ENCODE measurements around the gene TNK2. TPM values are rescaled to one million over a fixed set of nuclear protein-coding genes. Genes with fewer than 3 reads are reported as not detected.

TNK2 gene
- total RNA-seq, 1 experiment from 2014 or later = 36.0 TPM

DNA sequence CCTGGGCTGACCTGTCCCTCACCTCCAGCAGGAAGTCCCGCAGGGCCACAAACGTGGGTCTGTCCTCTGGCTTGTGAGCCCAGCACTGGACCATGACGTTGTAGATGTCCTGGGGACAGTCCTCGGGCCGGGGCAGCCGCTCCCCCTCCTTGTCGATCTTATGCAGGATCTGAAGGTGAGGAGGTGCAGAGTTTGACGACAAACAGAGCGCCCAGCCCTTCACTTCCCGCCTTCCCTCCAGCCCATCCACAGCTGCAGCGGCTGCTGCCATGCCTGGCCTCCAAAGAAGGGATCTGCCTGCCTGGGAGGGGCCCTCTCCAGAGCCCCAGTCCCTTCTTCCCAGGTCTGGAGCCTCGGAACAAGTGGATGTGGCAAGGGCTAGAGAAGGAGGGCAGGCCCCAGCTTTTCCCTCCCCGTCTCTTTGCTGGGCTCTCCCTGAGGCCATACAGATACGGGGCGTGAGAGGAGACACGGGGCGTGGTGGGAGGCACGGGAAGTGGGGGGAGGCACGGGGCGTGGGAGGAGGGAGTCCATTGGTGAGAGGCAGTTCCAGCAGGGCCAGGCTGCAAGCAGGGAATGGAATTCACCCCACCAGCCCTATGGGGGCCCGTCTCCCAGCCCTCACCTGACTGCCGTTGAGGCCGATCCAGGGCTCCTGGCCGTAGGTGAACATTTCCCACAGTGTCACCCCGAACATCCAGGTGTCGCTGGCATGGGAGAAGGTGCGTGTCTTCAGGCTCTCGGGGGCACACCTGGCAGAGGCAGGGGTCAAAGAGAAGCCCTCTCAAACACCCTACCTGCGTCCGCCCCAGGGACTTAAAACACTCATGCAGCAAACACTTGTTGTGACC lies 29.7 kb downstream of the TNK2 start:
- intact Hi-C loops (cut with micrococcal nuclease; ENCODE audit: unreplicated experiment) = no loop called here
- CTCF ChIA-PET = no interaction called here
- H3K36me3 ChIP-seq (ENCODE audit: control insufficient read depth, insufficient read depth, low read length) = no peaks in the 10 kb centered on the region; the same call in 1 of the 2 replicates

DNA sequence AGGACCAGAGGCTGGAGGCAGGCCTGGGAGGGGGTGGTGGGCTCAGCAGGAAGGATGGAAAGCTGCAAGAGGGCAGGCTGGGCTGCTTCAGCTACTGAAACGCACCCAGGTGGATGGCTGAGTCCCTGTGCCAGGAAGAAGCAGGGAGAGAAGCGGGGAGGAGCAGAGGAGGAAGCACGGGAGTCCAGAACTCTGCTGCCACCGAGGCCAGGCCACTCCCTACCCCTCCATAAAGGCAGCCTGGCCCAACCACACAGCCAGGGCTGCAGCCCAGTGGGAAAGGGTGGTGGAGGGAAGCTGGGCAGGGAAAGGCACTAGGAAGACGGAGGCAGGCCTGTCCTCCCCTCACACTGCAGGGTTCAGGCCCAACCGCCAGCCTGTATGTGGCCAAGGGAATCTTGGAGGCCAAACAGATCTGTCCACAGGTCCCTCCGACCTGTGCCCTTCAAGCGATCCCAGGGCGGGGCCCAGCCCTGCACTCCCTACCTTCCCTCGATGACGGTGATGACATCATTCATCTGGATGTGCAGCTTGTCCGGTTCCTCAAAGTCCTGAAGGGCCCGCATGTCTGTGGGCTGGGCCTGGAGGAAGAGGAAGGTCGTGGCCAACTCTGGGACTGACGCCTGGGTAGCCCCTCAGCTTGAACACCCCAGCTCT lies 30.5 kb downstream of the TNK2 start:
- H3K9me3 ChIP-seq = no peaks in the 10 kb centered on the region
- no peak overlapping the region for H3K4me3 ChIP-seq (ENCODE audit: low read depth, low read length)
- H3K36me3 ChIP-seq (ENCODE audit: control insufficient read depth, insufficient read depth, low read length) = no peaks in the 10 kb centered on the region; the same call in 1 of the 2 replicates
- no peaks in the 10 kb centered on the region for H3K4me1 ChIP-seq
- intact Hi-C loops (cut with micrococcal nuclease; ENCODE audit: unreplicated experiment) = no loop called here
- H3K27me3 ChIP-seq (replicated peaks; ENCODE audit: control insufficient read depth, insufficient read depth, low read length) = no peaks in the 10 kb centered on the region
- BruUV-seq (replicated peaks) = no TSS peak
- no peaks in the 10 kb centered on the region for H3K36me3 Mint-ChIP-seq (ENCODE audit: insufficient read depth, unreplicated experiment)
- H3K4me1 Mint-ChIP-seq (ENCODE audit: low read depth, unreplicated experiment) = no peaks in the 10 kb centered on the region
- TF ChIP-seq, protein P1, sequence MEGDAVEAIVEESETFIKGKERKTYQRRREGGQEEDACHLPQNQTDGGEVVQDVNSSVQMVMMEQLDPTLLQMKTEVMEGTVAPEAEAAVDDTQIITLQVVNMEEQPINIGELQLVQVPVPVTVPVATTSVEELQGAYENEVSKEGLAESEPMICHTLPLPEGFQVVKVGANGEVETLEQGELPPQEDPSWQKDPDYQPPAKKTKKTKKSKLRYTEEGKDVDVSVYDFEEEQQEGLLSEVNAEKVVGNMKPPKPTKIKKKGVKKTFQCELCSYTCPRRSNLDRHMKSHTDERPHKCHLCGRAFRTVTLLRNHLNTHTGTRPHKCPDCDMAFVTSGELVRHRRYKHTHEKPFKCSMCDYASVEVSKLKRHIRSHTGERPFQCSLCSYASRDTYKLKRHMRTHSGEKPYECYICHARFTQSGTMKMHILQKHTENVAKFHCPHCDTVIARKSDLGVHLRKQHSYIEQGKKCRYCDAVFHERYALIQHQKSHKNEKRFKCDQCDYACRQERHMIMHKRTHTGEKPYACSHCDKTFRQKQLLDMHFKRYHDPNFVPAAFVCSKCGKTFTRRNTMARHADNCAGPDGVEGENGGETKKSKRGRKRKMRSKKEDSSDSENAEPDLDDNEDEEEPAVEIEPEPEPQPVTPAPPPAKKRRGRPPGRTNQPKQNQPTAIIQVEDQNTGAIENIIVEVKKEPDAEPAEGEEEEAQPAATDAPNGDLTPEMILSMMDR (IDR thresholded peaks at IDR 0.05; ENCODE audit: insufficient read depth in 1 of 2, low read depth in 1 of 2, low read length in 1 of 2, severe bottlenecking in 1 of 2, unreplicated experiment in 1 of 2) = no peak
- POLR2A ChIA-PET = no interaction called here
- no peaks in the 10 kb centered on the region for H3K27me3 Mint-ChIP-seq (ENCODE audit: insufficient read depth, unreplicated experiment)
- CTCF ChIA-PET = no interaction called here
- no peaks in the 10 kb centered on the region for H3K9me3 Mint-ChIP-seq (ENCODE audit: unreplicated experiment)
- H3K4me3 Mint-ChIP-seq (ENCODE audit: unreplicated experiment) = no peak overlapping the region
- no peak overlapping the region for H3K27ac Mint-ChIP-seq (ENCODE audit: unreplicated experiment)
- no peak for DNase-seq

More for the DNA sequence above, 29.7 kb downstream of the TNK2 start:
- POLR2A ChIA-PET = no interaction called here
- no peak overlapping the region for H3K4me3 ChIP-seq (ENCODE audit: low read depth, low read length)
- no peaks in the 10 kb centered on the region for H3K4me1 Mint-ChIP-seq (ENCODE audit: low read depth, unreplicated experiment)
- DNase-seq = no peak
- no peak overlapping the region for H3K27ac Mint-ChIP-seq (ENCODE audit: unreplicated experiment)
- no peaks in the 10 kb centered on the region for H3K27me3 ChIP-seq (replicated peaks; ENCODE audit: control insufficient read depth, insufficient read depth, low read length)
- no peaks in the 10 kb centered on the region for H3K9me3 ChIP-seq
- TF ChIP-seq, protein P1 (IDR thresholded peaks at IDR 0.05; ENCODE audit: insufficient read depth in 1 of 2, low read depth in 1 of 2, low read length in 1 of 2, severe bottlenecking in 1 of 2, unreplicated experiment in 1 of 2) = no peak
- no peak overlapping the region for H3K4me3 Mint-ChIP-seq (ENCODE audit: unreplicated experiment)
- BruUV-seq (replicated peaks) = no TSS peak
- no peaks in the 10 kb centered on the region for H3K9me3 Mint-ChIP-seq (ENCODE audit: unreplicated experiment)
- H3K36me3 Mint-ChIP-seq (ENCODE audit: insufficient read depth, unreplicated experiment) = peaks cover 6% of the 10 kb centered on the region
- no peaks in the 10 kb centered on the region for H3K4me1 ChIP-seq
- H3K27me3 Mint-ChIP-seq (ENCODE audit: insufficient read depth, unreplicated experiment) = no peaks in the 10 kb centered on the region

DNA sequence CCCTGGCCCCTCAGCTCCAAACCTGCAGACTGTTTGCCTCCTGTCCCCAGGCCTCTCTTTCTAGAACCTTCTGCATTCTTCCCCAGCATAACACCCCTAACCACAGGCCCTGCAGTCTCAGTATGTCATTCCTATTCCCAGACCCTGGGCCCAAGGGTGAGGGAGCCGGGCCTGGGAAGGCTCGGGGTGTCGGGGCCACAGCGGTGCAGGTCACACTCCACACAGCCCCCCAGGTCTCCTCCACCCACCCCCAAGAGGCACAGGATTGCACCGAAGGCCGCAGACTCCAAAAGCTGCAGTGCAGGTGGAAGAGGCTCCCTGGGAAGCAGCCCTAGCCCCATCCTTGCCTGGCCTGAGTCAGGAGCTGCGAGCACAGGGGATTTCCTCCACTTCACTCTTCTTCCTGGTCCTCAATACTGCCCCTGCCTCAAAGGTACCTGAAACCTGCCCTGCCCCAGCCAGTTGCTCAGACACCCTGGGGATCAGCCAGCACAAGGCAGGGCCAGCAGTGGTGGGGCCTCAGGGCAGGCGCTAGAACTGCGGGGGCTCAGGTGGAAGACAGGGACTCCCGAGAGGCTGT lies 31.1 kb downstream of the TNK2 start:
- Histone ChIP-seq H3K27me3 (replicated peaks; ENCODE audit: control insufficient read depth, insufficient read depth, low read length) (no peaks in the 10 kb centered on the region), H3K36me3 (ENCODE audit: control insufficient read depth, insufficient read depth, low read length) (no peaks in the 10 kb centered on the region; the same call in 1 of the 2 replicates), H3K4me3 (ENCODE audit: low read depth, low read length) (no peak overlapping the region), H3K4me1 (no peaks in the 10 kb centered on the region), H3K9me3 (no peaks in the 10 kb centered on the region)
- no peak for DNase-seq
- ChIA-PET CTCF (interaction anchor here (1.4 kb wide), 1 partner anchor 18 kb away, joined by 3 read pairs; no protein-coding TSS in a partner anchor), POLR2A (no interaction called here)
- intact Hi-C loops (cut with micrococcal nuclease; ENCODE audit: unreplicated experiment) = no loop called here
- no peak overlapping the region for H3K27ac Mint-ChIP-seq (ENCODE audit: unreplicated experiment)
- H3K4me1 Mint-ChIP-seq (ENCODE audit: low read depth, unreplicated experiment) = no peaks in the 10 kb centered on the region
- H3K4me3 Mint-ChIP-seq (ENCODE audit: unreplicated experiment) = no peak overlapping the region
- no peaks in the 10 kb centered on the region for H3K27me3 Mint-ChIP-seq (ENCODE audit: insufficient read depth, unreplicated experiment)
- no TSS peak for BruUV-seq (replicated peaks)
- no peaks in the 10 kb centered on the region for H3K9me3 Mint-ChIP-seq (ENCODE audit: unreplicated experiment)
- TF ChIP-seq, protein P1 (IDR thresholded peaks at IDR 0.05; ENCODE audit: insufficient read depth in 1 of 2, low read depth in 1 of 2, low read length in 1 of 2, severe bottlenecking in 1 of 2, unreplicated experiment in 1 of 2) = no peak
- no peaks in the 10 kb centered on the region for H3K36me3 Mint-ChIP-seq (ENCODE audit: insufficient read depth, unreplicated experiment)

Measured in Caco-2 (cell line).